IMR-90 (cell line): ENCODE results near the gene NEK6. TPM values are rescaled to one million over a fixed set of nuclear protein-coding genes. Genes with fewer than 3 reads are reported as not detected.

ENCODE experiments used
- ATAC-seq: fragments of 200-7000 bp; cut with Tn5 transposase; 2 replicates; pipeline ENCODE4 v1.9.1; 2020; ENCODE audit warnings: low read depth, mild to moderate bottlenecking, moderate library complexity
- BruUV-seq: library from RNA; stranded (reverse); fragments of 400-500 nt; replicated peaks from 2 replicates; lab custom pipeline; 2021; lab: Mats Ljungman, UMichigan
- CTCF ChIA-PET: fragments of 300-600 bp; formaldehyde crosslinking; extraction: SDS; loops from one replicate; lab custom pipeline; 2021; ENCODE audit warnings: antibody characterized with exemption; lab: Yijun Ruan, JAX
- POLR2A ChIA-PET: fragments of 300-600 bp; sonication (Branson Sonifier 250); formaldehyde crosslinking; loops from one replicate; lab custom pipeline; 2022; ENCODE audit warnings: antibody characterized with exemption; ENCODE audit not compliant: unreplicated experiment; lab: Charles Lee
- DNase-seq: peaks from one replicate; pipeline ENCODE4 v3.0.0; 2013
- H2AFZ ChIP-seq: replicated peaks from 2 replicates; pipeline ENCODE3; 2013; ENCODE audit warnings: low read length, mild to moderate bottlenecking; ENCODE audit not compliant: poor library complexity
- H2AK5ac ChIP-seq: 2 replicates; pipeline ENCODE4 v1.6.1; 2013; ENCODE audit warnings: low read depth, low read length, inconsistent platforms
- H2AK9ac ChIP-seq: replicated peaks from 2 replicates; pipeline ENCODE3; 2013; ENCODE audit warnings: mild to moderate bottlenecking, low read depth, low read length, moderate library complexity; ENCODE audit not compliant: poor library complexity
- H2BK120ac ChIP-seq: 2 replicates; pipeline ENCODE4 v1.6.1; 2013; ENCODE audit warnings: low read depth, low read length, inconsistent platforms
- H2BK15ac ChIP-seq: 3 replicates; pipeline ENCODE4 v1.6.1; 2013; ENCODE audit warnings: low read depth, low read length, inconsistent platforms
- H2BK20ac ChIP-seq: 2 replicates; pipeline ENCODE4 v1.6.1; 2013; ENCODE audit warnings: low read depth, mild to moderate bottlenecking, inconsistent platforms, low read length, moderate library complexity
- H2BK5ac ChIP-seq: 2 replicates; pipeline ENCODE4 v1.6.1; 2013; ENCODE audit warnings: mild to moderate bottlenecking, low read depth, low read length, inconsistent platforms; ENCODE audit not compliant: poor library complexity, severe bottlenecking
- H3K14ac ChIP-seq: replicated peaks from 2 replicates; pipeline ENCODE4 v1.6.1; 2013; ENCODE audit warnings: low read depth, low read length, inconsistent platforms
- H3K18ac ChIP-seq: 2 replicates; pipeline ENCODE4 v1.6.1; 2013; ENCODE audit warnings: low read depth, low read length, control low read depth
- H3K23ac ChIP-seq: 2 replicates; pipeline ENCODE4 v1.6.1; 2013; ENCODE audit warnings: low read depth, low read length, inconsistent platforms
- H3K27ac ChIP-seq: 2 replicates; pipeline ENCODE4 v1.5.1; 2013; ENCODE audit warnings: mild to moderate bottlenecking, control low read depth, low read length; ENCODE audit not compliant: insufficient read depth
- H3K27me3 ChIP-seq: 2 replicates; pipeline ENCODE4 v1.6.1; 2013; ENCODE audit warnings: low read length; ENCODE audit not compliant: control insufficient read depth, insufficient read depth
- H3K36me3 ChIP-seq: 2 replicates; pipeline ENCODE4 v1.6.1; 2013; ENCODE audit warnings: low read length, mixed read lengths; ENCODE audit not compliant: control insufficient read depth, insufficient read depth
- H3K4ac ChIP-seq: 2 replicates; pipeline ENCODE4 v1.6.1; 2013; ENCODE audit warnings: low read depth, low read length, inconsistent platforms
- H3K4me1 ChIP-seq: 2 replicates; pipeline ENCODE4 v1.6.1; 2013; ENCODE audit warnings: low read length, mixed read lengths; ENCODE audit not compliant: control insufficient read depth, insufficient read depth
- H3K4me2 ChIP-seq: 2 replicates; pipeline ENCODE4 v1.6.1; 2013; ENCODE audit warnings: low read depth, mild to moderate bottlenecking, control low read depth, low read length, moderate library complexity
- H3K4me3 ChIP-seq: 2 replicates; pipeline ENCODE4 v1.5.1; 2013; ENCODE audit warnings: low read depth, mild to moderate bottlenecking, control low read depth, low read length, moderate library complexity; ENCODE audit not compliant: insufficient read depth
- H3K56ac ChIP-seq: 2 replicates; pipeline ENCODE4 v1.6.1; 2013; ENCODE audit warnings: low read length, inconsistent platforms; ENCODE audit not compliant: insufficient read depth; ENCODE audit errors: extremely low read depth
- H3K79me1 ChIP-seq, 2 experiments: 2 replicates each; pipeline ENCODE4 v1.6.1; 2013; ENCODE audit warnings: low read length in 2 of 2, inconsistent platforms in 1 of 2, low read depth in 1 of 2
- H3K9ac ChIP-seq: 2 replicates; pipeline ENCODE4 v1.6.1; 2013; ENCODE audit warnings: low read depth, low read length, control low read depth
- H3K9me1 ChIP-seq: 2 replicates; pipeline ENCODE4 v1.6.1; 2013; ENCODE audit warnings: low read length, inconsistent platforms; ENCODE audit not compliant: insufficient read depth
- H3K9me3 ChIP-seq: 2 replicates; pipeline ENCODE4 v1.6.1; 2013; ENCODE audit warnings: low read length; ENCODE audit not compliant: control insufficient read depth, insufficient read depth
- H4K20me1 ChIP-seq: 2 replicates; pipeline ENCODE4 v1.6.1; 2013; ENCODE audit warnings: low read length, inconsistent platforms; ENCODE audit not compliant: insufficient read depth
- H4K5ac ChIP-seq: 2 replicates; pipeline ENCODE4 v1.6.1; 2013; ENCODE audit warnings: mild to moderate bottlenecking, low read depth, low read length, control low read depth
- H4K8ac ChIP-seq, 2 experiments: 2 replicates each; pipeline ENCODE4 v1.6.1; 2013; ENCODE audit warnings: low read depth in 2 of 2, low read length in 2 of 2, control low read depth in 1 of 2, inconsistent platforms in 1 of 2
- H4K91ac ChIP-seq: 2 replicates; pipeline ENCODE4 v1.6.1; 2013; ENCODE audit warnings: low read depth, low read length, inconsistent platforms; ENCODE audit not compliant: insufficient read depth
- FOS ChIP-seq: fragments of 150-350 bp; IDR thresholded peaks from 2 replicates; pipeline ENCODE4 v1.6.1; 2016; ENCODE audit warnings: low read depth, low read length
- RCOR1 ChIP-seq: IDR thresholded peaks from 2 replicates; pipeline ENCODE4 v1.6.1; 2012; ENCODE audit warnings: mild to moderate bottlenecking, low read length, improper control_type of control experiment; ENCODE audit not compliant: insufficient replicate concordance
- WGBS, 2 experiments: methylation state at CpG; one replicate each; pipeline versions ENCODE4 v1.1.5 to v1.1.7; 2013; ENCODE audit warnings: missing lambda C conversion rate in 2 of 2; ENCODE audit not compliant: insufficient read length in 1 of 2; ENCODE audit errors: extremely low coverage in 2 of 2; 5-methylcytosine and 5-hydroxymethylcytosine counted together
- dilution Hi-C: fragments of 300-500 bp; cut with HindIII; formaldehyde crosslinking; loops from one replicate; pipeline ENCODE4 v1.14.3; 2018; ENCODE audit warnings: low sequenced_read_pairs; ENCODE audit not compliant: unreplicated experiment
- in situ Hi-C: fragments of 300-500 bp; cut with MboI; formaldehyde crosslinking; loops from 3 replicates; pipeline ENCODE4 v1.14.3; 2019; ENCODE audit warnings: low sequenced_read_pairs, inconsistent platforms, mixed read lengths
- intact Hi-C: fragments of 100-400 bp; cut with micrococcal nuclease; formaldehyde crosslinking; loops from 2 replicates; pipeline ENCODE4 v1.10.0; 2022
- polyA plus RNA-seq, 3 experiments: library from polyadenylated mRNA; depleted of rRNA; stranded (reverse); fragments of >200 nt; gene quantifications; 2 replicates each; pipeline ENCODE4 v1.2.3, GENCODE V29; 2012; ENCODE audit warnings: low replicate concordance in 1 of 3
- total RNA-seq: library from RNA; depleted of rRNA; stranded (reverse); fragments of >200 nt; gene quantifications from 2 replicates; pipeline ENCODE4 v1.2.3, GENCODE V29; 2012

The NEK6 gene
- total and polyA plus RNA-seq, 2 of the 4 experiments (the other 2 are of a cell fraction): 79.9 to 112 TPM

DNA sequence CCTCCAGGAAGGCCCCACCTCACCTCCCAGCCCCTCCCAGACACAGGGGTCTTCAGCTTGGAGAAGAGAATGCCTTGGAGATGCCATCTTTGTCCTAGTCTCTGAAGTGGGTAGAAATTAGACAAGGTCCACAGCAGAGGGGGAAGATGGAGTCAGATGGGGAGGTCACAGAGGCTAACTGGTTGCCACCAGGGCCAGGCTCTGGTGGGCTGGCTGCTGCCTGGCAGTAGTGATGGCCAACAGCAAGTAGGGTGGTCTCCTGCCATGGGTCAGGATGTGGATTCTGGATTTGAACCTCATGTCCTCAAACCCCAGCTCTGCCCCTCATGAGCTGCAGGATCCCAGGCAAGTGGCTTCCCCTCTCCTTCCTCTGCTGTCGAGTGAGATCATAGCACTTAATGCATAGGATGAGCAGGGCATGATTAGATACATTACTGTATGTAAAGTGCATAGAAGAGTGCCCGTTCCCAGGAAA, 38.7 kb upstream of the NEK6 start:
- Histone ChIP-seq H3K4me1 (peaks cover 14% of the 10 kb centered on the region), H2BK20ac (no peak overlapping the region), H3K23ac (no peak overlapping the region), H2AFZ (peak overlapping the region; percentile 56), H3K18ac (no peak overlapping the region), H3K4me2 (no peak overlapping the region), H3K4ac (0 out of 2 replicates have a peak overlapping the region, but pooled peaks have one; percentile 20), H3K27me3 (no peaks in the 10 kb centered on the region; the same call in 1 of the 2 replicates), H4K5ac (no peak overlapping the region), H4K91ac (no peak overlapping the region), H3K27ac (no peak overlapping the region), H2AK9ac (no peak overlapping the region), H2BK5ac (no peak overlapping the region), H3K9ac (no peak overlapping the region), H3K4me3 (no peak overlapping the region), H3K9me1 (peaks cover 11% of the 10 kb centered on the region), H3K79me1 (no peaks in the 10 kb centered on the region), H3K56ac (no peak overlapping the region), H4K8ac (no peak overlapping the region), H2BK120ac (no peak overlapping the region), H2AK5ac (peak overlapping the region; percentile 83; the same call in 1 of the 2 replicates), H3K9me3 (no peaks in the 10 kb centered on the region), H2BK15ac (no peak overlapping the region), H4K20me1 (no peaks in the 10 kb centered on the region), H3K14ac (no peak overlapping the region), H3K36me3 (no peaks in the 10 kb centered on the region)
- no CpG with 5 or more reads among the region's 2 CpGs for WGBS, 2 experiments
- DNase-seq (no peak), ATAC-seq (no peak)
- TF ChIP-seq RCOR1 (no peak), FOS (no peak)
- ChIA-PET POLR2A (no interaction called here), CTCF (no interaction called here)
- in situ Hi-C loops (no loop called here), intact Hi-C loops (no loop called here), dilution Hi-C loops (no loop called here)
- no TSS peak for BruUV-seq
